Liver (tissue), 9 donors: ENCODE data around the gene ZNF318. TPM values are rescaled to one million over a fixed set of nuclear protein-coding genes. Genes with fewer than 3 reads are reported as not detected.
"Not testable (repeated sequence)": the region's sequence is repeated elsewhere in the genome, so short reads cannot be mapped to it uniquely, and the experiment has no call there.

Source experiments
- DNase-seq: peaks from one replicate; pipeline ENCODE4 v3.0.0-alpha.2; 2017; ENCODE audit warnings: low spot score
- H3K27ac ChIP-seq, 2 donors: one replicate each; pipeline ENCODE4 v1.7.0; 2013; ENCODE audit warnings: inconsistent platforms in 2 of 2, low read length in 2 of 2, control low read depth in 1 of 2, low read depth in 1 of 2, mild to moderate bottlenecking in 1 of 2
- H3K27me3 ChIP-seq, 4 donors: one replicate each; pipeline versions ENCODE4 v1.6.1 to v1.7.0; 2013; ENCODE audit warnings: low read length in 3 of 4, inconsistent platforms in 1 of 4, mild to moderate bottlenecking in 1 of 4, moderate library complexity in 1 of 4; ENCODE audit not compliant: control insufficient read depth in 4 of 4, insufficient read depth in 4 of 4
- H3K36me3 ChIP-seq, 4 donors: one replicate each; pipeline versions ENCODE4 v1.6.1 to v1.7.0; 2013; ENCODE audit warnings: low read length in 3 of 4, mild to moderate bottlenecking in 3 of 4, low read depth in 1 of 4, moderate library complexity in 1 of 4; ENCODE audit not compliant: control insufficient read depth in 4 of 4, insufficient read depth in 3 of 4
- H3K4me1 ChIP-seq, 4 donors: one replicate each; pipeline versions ENCODE4 v1.6.1 to v1.7.0; 2013; ENCODE audit warnings: low read length in 3 of 4, mild to moderate bottlenecking in 3 of 4, moderate library complexity in 1 of 4; ENCODE audit not compliant: control insufficient read depth in 4 of 4, insufficient read depth in 4 of 4
- H3K4me3 ChIP-seq, 3 donors: one replicate each; pipeline versions ENCODE4 v1.6.1 to v1.7.0; 2013; ENCODE audit warnings: low read length in 3 of 3, control low read depth in 1 of 3, low read depth in 1 of 3, mild to moderate bottlenecking in 1 of 3
- H3K9ac ChIP-seq, 2 donors: one replicate each; pipeline ENCODE4 v1.7.0; 2013; ENCODE audit warnings: low read length in 2 of 2, mild to moderate bottlenecking in 2 of 2, moderate library complexity in 2 of 2, control low read depth in 1 of 2, low read depth in 1 of 2
- H3K9me3 ChIP-seq, 4 donors: one replicate each; pipeline versions ENCODE4 v1.6.1 to v1.7.0; 2013; ENCODE audit warnings: low read length in 3 of 4; ENCODE audit not compliant: control insufficient read depth in 4 of 4
- EGR1 ChIP-seq, 2 donors: IDR thresholded peaks; 2 replicates each; pipeline ENCODE4 v1.6.1; 2016 to 2018; ENCODE audit warnings: antibody characterized with exemption in 2 of 2, low read depth in 2 of 2
- FOXA2 ChIP-seq: IDR thresholded peaks from 2 replicates; pipeline ENCODE4 v1.6.1; 2016; ENCODE audit warnings: antibody characterized with exemption
- HNF4A ChIP-seq, 2 donors: conservative IDR thresholded peaks; 2 replicates each; pipeline ENCODE4 v1.6.1; 2016; ENCODE audit warnings: antibody characterized with exemption in 2 of 2, mild to moderate bottlenecking in 2 of 2
- SP1 ChIP-seq: IDR thresholded peaks from 2 replicates; pipeline ENCODE4 v1.6.1; 2018; ENCODE audit warnings: antibody characterized with exemption, mild to moderate bottlenecking
- YY1 ChIP-seq: IDR thresholded peaks from 2 replicates; pipeline ENCODE4 v1.6.1; 2016; ENCODE audit warnings: antibody characterized with exemption, mild to moderate bottlenecking
- WGBS: extraction: QIAGEN DNeasy Blood & Tissue Kit; methylation state at CpG from one replicate; pipeline ENCODE4 v1.1.7; 2013; 5-methylcytosine and 5-hydroxymethylcytosine counted together
- polyA plus RNA-seq, 2 donors: library from polyadenylated mRNA; stranded (reverse) in 1 of 2; unstranded in 1 of 2; fragments of 200-250 nt in 1 of 2; fragments of >200 nt in 1 of 2; fragmentation: Nextera tagmentation in 1 of 2; extraction: Ambion mirVana in 1 of 2; gene quantifications; one replicate each; pipeline versions ENCODE4 v1.2.1 to v1.2.3, GENCODE V29; 2013 to 2015
- total RNA-seq, 2 donors: library from RNA; depleted of rRNA; stranded (reverse); fragments of >200 nt; gene quantifications; one replicate each; pipeline ENCODE4 v1.2.3, GENCODE V29; 2014
- TF ChIP-seq, protein P1 (sequence below): IDR thresholded peaks from 2 replicates; pipeline ENCODE4 v1.6.1; 2016; ENCODE audit warnings: antibody characterized with exemption
- TF ChIP-seq, protein P2 (sequence below): IDR thresholded peaks from 2 replicates; pipeline ENCODE4 v1.6.1; 2016; ENCODE audit warnings: antibody characterized with exemption, mild to moderate bottlenecking
- TF ChIP-seq, protein P3 (sequence below): fragments of 150-350 bp; IDR thresholded peaks from 2 replicates; pipeline ENCODE4 v1.5.1; 2017; ENCODE audit warnings: improper control_type of control experiment, low read depth, low read length; ENCODE audit not compliant: missing input control
- TF ChIP-seq, protein P4 (sequence below): IDR thresholded peaks from 2 replicates; pipeline ENCODE4 v1.6.1; 2016; ENCODE audit warnings: antibody characterized with exemption
- donor health status: healthy.
- donor health status: healthy.
- donor health status: healthy.
- donor health status: healthy.
- donor health status: healthy.

The ZNF318 gene
- total and polyA plus RNA-seq, 4 donors: 3.6 to 9.1 (median 4.2) TPM

DNA sequence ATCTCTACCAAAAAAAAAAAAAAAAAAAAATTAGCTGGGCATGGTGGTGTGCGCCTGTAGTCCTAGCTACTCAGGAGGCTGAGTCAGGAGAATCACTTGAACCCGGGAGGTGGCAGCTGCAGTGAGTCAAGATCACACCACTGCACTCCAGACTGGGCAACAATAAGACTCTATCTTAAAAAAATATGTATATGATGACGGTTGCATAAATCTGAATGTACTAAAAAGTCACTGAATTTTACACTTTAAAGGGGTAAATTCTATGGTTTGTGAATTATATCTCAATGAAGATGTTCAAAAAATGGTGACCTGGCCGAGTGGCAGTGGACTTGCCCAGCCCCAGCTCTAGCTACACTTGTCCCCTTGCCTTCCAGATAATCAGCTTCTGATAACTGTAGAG lies 47.5 kb upstream of the ZNF318 start:
- H3K4me3 ChIP-seq: no peak overlapping the region
- TF ChIP-seq FOXA2 (no peak), HNF4A (conservative IDR thresholded peaks at IDR 0.05) (no peak), YY1 (no peak)
- TF ChIP-seq, protein P1, sequence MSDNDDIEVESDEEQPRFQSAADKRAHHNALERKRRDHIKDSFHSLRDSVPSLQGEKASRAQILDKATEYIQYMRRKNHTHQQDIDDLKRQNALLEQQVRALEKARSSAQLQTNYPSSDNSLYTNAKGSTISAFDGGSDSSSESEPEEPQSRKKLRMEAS: no peak
- TF ChIP-seq, protein P2, sequence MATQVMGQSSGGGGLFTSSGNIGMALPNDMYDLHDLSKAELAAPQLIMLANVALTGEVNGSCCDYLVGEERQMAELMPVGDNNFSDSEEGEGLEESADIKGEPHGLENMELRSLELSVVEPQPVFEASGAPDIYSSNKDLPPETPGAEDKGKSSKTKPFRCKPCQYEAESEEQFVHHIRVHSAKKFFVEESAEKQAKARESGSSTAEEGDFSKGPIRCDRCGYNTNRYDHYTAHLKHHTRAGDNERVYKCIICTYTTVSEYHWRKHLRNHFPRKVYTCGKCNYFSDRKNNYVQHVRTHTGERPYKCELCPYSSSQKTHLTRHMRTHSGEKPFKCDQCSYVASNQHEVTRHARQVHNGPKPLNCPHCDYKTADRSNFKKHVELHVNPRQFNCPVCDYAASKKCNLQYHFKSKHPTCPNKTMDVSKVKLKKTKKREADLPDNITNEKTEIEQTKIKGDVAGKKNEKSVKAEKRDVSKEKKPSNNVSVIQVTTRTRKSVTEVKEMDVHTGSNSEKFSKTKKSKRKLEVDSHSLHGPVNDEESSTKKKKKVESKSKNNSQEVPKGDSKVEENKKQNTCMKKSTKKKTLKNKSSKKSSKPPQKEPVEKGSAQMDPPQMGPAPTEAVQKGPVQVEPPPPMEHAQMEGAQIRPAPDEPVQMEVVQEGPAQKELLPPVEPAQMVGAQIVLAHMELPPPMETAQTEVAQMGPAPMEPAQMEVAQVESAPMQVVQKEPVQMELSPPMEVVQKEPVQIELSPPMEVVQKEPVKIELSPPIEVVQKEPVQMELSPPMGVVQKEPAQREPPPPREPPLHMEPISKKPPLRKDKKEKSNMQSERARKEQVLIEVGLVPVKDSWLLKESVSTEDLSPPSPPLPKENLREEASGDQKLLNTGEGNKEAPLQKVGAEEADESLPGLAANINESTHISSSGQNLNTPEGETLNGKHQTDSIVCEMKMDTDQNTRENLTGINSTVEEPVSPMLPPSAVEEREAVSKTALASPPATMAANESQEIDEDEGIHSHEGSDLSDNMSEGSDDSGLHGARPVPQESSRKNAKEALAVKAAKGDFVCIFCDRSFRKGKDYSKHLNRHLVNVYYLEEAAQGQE: no peak
- TF ChIP-seq, protein P3, sequence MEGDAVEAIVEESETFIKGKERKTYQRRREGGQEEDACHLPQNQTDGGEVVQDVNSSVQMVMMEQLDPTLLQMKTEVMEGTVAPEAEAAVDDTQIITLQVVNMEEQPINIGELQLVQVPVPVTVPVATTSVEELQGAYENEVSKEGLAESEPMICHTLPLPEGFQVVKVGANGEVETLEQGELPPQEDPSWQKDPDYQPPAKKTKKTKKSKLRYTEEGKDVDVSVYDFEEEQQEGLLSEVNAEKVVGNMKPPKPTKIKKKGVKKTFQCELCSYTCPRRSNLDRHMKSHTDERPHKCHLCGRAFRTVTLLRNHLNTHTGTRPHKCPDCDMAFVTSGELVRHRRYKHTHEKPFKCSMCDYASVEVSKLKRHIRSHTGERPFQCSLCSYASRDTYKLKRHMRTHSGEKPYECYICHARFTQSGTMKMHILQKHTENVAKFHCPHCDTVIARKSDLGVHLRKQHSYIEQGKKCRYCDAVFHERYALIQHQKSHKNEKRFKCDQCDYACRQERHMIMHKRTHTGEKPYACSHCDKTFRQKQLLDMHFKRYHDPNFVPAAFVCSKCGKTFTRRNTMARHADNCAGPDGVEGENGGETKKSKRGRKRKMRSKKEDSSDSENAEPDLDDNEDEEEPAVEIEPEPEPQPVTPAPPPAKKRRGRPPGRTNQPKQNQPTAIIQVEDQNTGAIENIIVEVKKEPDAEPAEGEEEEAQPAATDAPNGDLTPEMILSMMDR: no peak
- TF ChIP-seq, protein P4, sequence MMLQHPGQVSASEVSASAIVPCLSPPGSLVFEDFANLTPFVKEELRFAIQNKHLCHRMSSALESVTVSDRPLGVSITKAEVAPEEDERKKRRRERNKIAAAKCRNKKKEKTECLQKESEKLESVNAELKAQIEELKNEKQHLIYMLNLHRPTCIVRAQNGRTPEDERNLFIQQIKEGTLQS: no peak
- no peak for DNase-seq
- no peaks in the 10 kb centered on the region for H3K9me3 ChIP-seq
- H3K9ac ChIP-seq: no peak overlapping the region
- H3K27me3 ChIP-seq: no peaks in the 10 kb centered on the region
- no peaks in the 10 kb centered on the region for H3K4me1 ChIP-seq
- WGBS: 79% methylated on average over 4 of the region's 4 CpGs
- no peak overlapping the region for H3K27ac ChIP-seq
- no peaks in the 10 kb centered on the region for H3K36me3 ChIP-seq

DNA sequence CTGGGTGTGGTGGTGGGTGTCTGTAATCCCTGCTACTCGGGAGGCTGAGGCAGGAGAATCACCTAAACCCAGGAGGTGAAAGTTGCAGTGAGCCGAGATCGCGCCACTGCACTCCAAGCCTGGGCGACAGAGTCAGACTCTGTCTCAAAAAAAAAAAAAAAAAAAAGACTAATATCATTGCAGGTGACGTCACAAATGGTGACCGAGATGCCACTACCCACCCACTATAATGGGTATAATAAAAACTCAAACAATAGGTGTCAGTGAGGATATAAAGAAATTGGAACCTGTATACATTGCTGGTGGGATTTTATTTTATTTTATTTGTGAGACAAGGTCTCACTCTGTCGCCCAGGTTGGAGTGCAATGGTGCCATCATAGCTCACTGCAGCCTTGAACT lies 45.8 kb upstream of the ZNF318 start:
- not testable (repeated sequence) for H3K27ac ChIP-seq, H3K27me3 ChIP-seq, H3K9ac ChIP-seq, H3K4me1 ChIP-seq, H3K36me3 ChIP-seq, DNase-seq, H3K9me3 ChIP-seq, H3K4me3 ChIP-seq
- WGBS: 91% methylated on average over 8 of the region's 8 CpGs

DNA sequence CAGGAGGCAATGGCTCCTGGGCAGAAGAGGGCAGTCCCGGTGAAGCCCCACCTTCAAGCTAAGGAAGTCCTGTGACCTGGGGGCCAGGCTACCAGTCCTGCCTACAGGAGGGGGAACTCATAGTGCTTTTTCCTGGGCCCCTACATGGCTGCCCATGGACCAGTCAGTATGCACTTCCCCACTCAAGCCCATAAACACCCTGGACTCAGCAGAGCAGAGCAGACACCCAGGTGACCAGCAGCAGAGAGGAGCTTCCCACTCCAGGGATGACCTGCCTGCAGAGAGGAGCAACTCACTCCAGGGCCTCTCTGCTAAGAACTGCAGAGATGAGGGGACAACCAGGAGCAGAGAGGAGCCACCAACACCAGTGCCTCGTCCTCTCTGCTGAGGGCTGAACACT lies 43.6 kb upstream of the ZNF318 start:
- H3K27me3 ChIP-seq: no peaks in the 10 kb centered on the region

More for the DNA sequence above, 43.6 kb upstream of the ZNF318 start:
- TF ChIP-seq, protein P1: no peak
- TF ChIP-seq SP1 (no peak), EGR1 (IDR thresholded peaks at IDR 0.05; ENCODE audit: low read depth in 2 of 2) (no peak)
- 95% methylated on average over 2 of the region's 2 CpGs for WGBS
- Histone ChIP-seq H3K27ac (no peak overlapping the region), H3K36me3 (no peaks in the 10 kb centered on the region), H3K9ac (no peak overlapping the region), H3K9me3 (no peaks in the 10 kb centered on the region), H3K4me3 (no peak overlapping the region), H3K4me1 (no peaks in the 10 kb centered on the region)
- no peak for DNase-seq
